Spleen (tissue), 7 donors: ENCODE results near the gene TNFSF15.

Experiments used
- CTCF ChIP-seq, 11 experiments: fragments of 200-600 bp in 7 of 11; fragments of 450-650 bp in 4 of 11; sonication (generic) in 4 of 11; IDR thresholded peaks in 8 of 11; conservative IDR thresholded peaks in 3 of 11; 1 replicate in 7 of 11; 2 replicates in 4 of 11; pipeline versions ENCODE4 v1.4.0 to v1.8.0; 2016 to 2021; ENCODE audit warnings: antibody characterized with exemption in 11 of 11, inconsistent platforms in 4 of 11, mild to moderate bottlenecking in 1 of 11
- POLR2A ChIP-seq, 3 donors: fragments of 450-650 bp; IDR thresholded peaks; one replicate each; pipeline ENCODE4 v1.5.1; 2017; ENCODE audit warnings: antibody characterized with exemption in 3 of 3, mild to moderate bottlenecking in 1 of 3
- POLR2AphosphoS5 ChIP-seq, 3 donors: sonication (generic); formaldehyde crosslinking; IDR thresholded peaks; one replicate each; pipeline ENCODE4 v1.5.1; 2017; ENCODE audit warnings: antibody characterized with exemption in 3 of 3
- donor health status: DM: no; HTN: no; CAD: no; lungs with moderate emphysema.
- donor health status: DM: no; HTN: no; CAD: no.
- donor health status: DM: no; HTN: no; CAD: no.

- TF ChIP-seq POLR2A (IDR thresholded peaks at IDR 0.05) (no peak), POLR2AphosphoS5 (IDR thresholded peaks at IDR 0.05) (no peak), CTCF (IDR thresholded peaks at IDR 0.05 in 8 of 11, conservative IDR thresholded peaks at IDR 0.05 in 3 of 11) (no peak)
Observed at GRCh38 chr9:114828303-114828650, 22.4 kb upstream of the TNFSF15 start.
